SH-SY5Y (cell line): ENCODE results near the gene PYGM.

Source experiments
- GATA2 ChIP-seq: IDR thresholded peaks from 2 replicates; pipeline ENCODE4 v1.6.1; 2011; ENCODE audit warnings: mild to moderate bottlenecking, low read depth, low read length
- GATA3 ChIP-seq: IDR thresholded peaks from 2 replicates; pipeline ENCODE4 v1.6.1; 2011; ENCODE audit warnings: low read depth, mild to moderate bottlenecking, low read length, moderate library complexity

DNA sequence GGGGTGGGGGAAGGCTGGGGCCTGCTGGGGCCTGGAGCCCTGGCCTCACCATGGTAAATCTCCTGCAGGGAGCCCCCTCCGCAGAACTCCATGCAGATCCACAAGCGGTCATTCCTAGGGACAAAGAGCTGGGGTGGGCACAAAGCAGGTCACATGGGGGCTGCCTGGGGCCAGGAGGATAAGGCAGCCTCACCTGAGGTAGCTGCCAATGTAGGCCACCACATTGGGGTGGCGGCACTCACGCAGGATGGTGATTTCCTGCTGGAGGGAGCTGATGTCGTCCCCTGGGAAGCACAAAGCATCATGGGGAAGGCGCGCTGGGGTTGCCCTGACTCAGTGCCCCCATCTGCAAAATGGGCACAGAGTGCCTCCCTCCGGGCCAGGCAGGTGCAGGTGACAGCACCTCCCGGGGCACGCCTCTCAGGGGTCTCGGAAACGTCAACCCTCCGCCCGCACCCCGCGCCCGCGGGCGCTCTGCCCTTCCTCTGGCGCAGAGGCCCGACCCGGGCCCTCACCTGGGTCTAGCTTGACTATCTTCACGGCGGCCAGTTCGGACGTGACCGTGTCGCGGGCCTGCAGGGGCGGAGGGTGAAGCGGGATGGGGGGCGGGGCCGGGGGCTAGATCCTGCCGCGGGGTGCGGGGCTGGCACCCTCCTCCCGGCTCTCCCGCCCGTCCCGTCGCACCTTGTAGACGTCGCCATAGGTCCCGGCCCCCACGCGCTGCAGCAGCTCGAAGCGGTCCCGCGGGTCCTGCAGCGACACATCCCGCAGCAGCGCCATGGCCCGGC, 42.8 kb upstream of the PYGM start:
- no peak for TF ChIP-seq GATA2
- TF ChIP-seq GATA3, result no peak
